ENCODE data around the gene PSD4.

The PSD4 gene

GRCh38 chr2:113135317-113135716 is 38.5 kb upstream of the PSD4 start:
- no peaks in the 10 kb centered on the region for H3K36me3 ChIP-seq (replicated peaks; ENCODE audit: low read depth, low read length)
- H3K4me3 ChIP-seq (ENCODE audit: low read length) = no peak overlapping the region
- H3K9me3 ChIP-seq (ENCODE audit: insufficient read depth, low read length) = no peaks in the 10 kb centered on the region
- no peak overlapping the region for H3K4me2 ChIP-seq (ENCODE audit: low read length)
- TF ChIP-seq CTCF (IDR thresholded peaks at IDR 0.05; ENCODE audit: low read depth, low read length) (no peak), EZH2phosphoT487 (IDR thresholded peaks at IDR 0.05; ENCODE audit: low read depth) (no peak)
- H3K79me2 ChIP-seq (ENCODE audit: low read length) = no peaks in the 10 kb centered on the region
- no peak overlapping the region for H3K9ac ChIP-seq (ENCODE audit: low read length)
- peaks cover 8% of the 10 kb centered on the region for H3K4me1 ChIP-seq (ENCODE audit: low read length)
- H3K27me3 ChIP-seq (ENCODE audit: low read depth, low read length) = no peaks in the 10 kb centered on the region
- H2AFZ ChIP-seq (ENCODE audit: low read depth, low read length) = no peak overlapping the region
- H3K27ac ChIP-seq (ENCODE audit: low read length) = no peak overlapping the region
- no peaks in the 10 kb centered on the region for H4K20me1 ChIP-seq (ENCODE audit: insufficient read depth, low read length)

GRCh38 chr2:113136828-113137775 is 36.7 kb upstream of the PSD4 start:
- Histone ChIP-seq H2AFZ (ENCODE audit: low read depth, low read length) (no peak overlapping the region), H3K4me2 (ENCODE audit: low read length) (no peak overlapping the region), H3K27ac (ENCODE audit: low read length) (no peak overlapping the region), H3K79me2 (ENCODE audit: low read length) (no peaks in the 10 kb centered on the region), H3K4me1 (ENCODE audit: low read length) (peaks cover 8% of the 10 kb centered on the region), H3K4me3 (ENCODE audit: low read length) (no peak overlapping the region), H3K9ac (ENCODE audit: low read length) (no peak overlapping the region), H4K20me1 (ENCODE audit: insufficient read depth, low read length) (no peaks in the 10 kb centered on the region), H3K36me3 (replicated peaks; ENCODE audit: low read depth, low read length) (no peaks in the 10 kb centered on the region), H3K9me3 (ENCODE audit: insufficient read depth, low read length) (no peaks in the 10 kb centered on the region), H3K27me3 (ENCODE audit: low read depth, low read length) (no peaks in the 10 kb centered on the region)
- peak; percentile 78 for TF ChIP-seq CTCF (IDR thresholded peaks at IDR 0.05; ENCODE audit: low read depth, low read length)
- TF ChIP-seq EZH2phosphoT487 (IDR thresholded peaks at IDR 0.05; ENCODE audit: low read depth) = no peak

- H3K36me3 ChIP-seq (replicated peaks; ENCODE audit: low read depth, low read length) = no peaks in the 10 kb centered on the region
- H3K4me2 ChIP-seq (ENCODE audit: low read length) = no peak overlapping the region
- H3K4me1 ChIP-seq (ENCODE audit: low read length) = peaks cover 8% of the 10 kb centered on the region
- no peaks in the 10 kb centered on the region for H3K79me2 ChIP-seq (ENCODE audit: low read length)
- no peak overlapping the region; the same call in 1 of the 2 replicates for H2AFZ ChIP-seq (ENCODE audit: low read depth, low read length)
- no peak overlapping the region for H3K4me3 ChIP-seq (ENCODE audit: low read length)
- no peak overlapping the region for H3K9ac ChIP-seq (ENCODE audit: low read length)
- H3K9me3 ChIP-seq (ENCODE audit: insufficient read depth, low read length) = no peaks in the 10 kb centered on the region
- TF ChIP-seq CTCF (IDR thresholded peaks at IDR 0.05; ENCODE audit: low read depth, low read length) (no peak), EZH2phosphoT487 (IDR thresholded peaks at IDR 0.05; ENCODE audit: low read depth) (no peak)
- no peaks in the 10 kb centered on the region for H3K27me3 ChIP-seq (ENCODE audit: low read depth, low read length)
- no peak overlapping the region for H3K27ac ChIP-seq (ENCODE audit: low read length)
- H4K20me1 ChIP-seq (ENCODE audit: insufficient read depth, low read length) = no peaks in the 10 kb centered on the region
Observed at GRCh38 chr2:113137827-113138226, 35.9 kb upstream of the PSD4 start.

GRCh38 chr2:113138428-113139322 is 35.1 kb upstream of the PSD4 start:
- H3K79me2 ChIP-seq (ENCODE audit: low read length) = no peaks in the 10 kb centered on the region
- TF ChIP-seq CTCF (IDR thresholded peaks at IDR 0.05; ENCODE audit: low read depth, low read length) = peak; percentile 77
- TF ChIP-seq EZH2phosphoT487 (IDR thresholded peaks at IDR 0.05; ENCODE audit: low read depth) = no peak
- no peaks in the 10 kb centered on the region for H3K27me3 ChIP-seq (ENCODE audit: low read depth, low read length)
- H3K4me3 ChIP-seq (ENCODE audit: low read length) = peak overlapping the region; percentile 64
- peak overlapping the region; percentile 46 for H3K9ac ChIP-seq (ENCODE audit: low read length)
- peak overlapping the region; percentile 74 for H3K4me2 ChIP-seq (ENCODE audit: low read length)
- peak overlapping the region; percentile 86 for H2AFZ ChIP-seq (ENCODE audit: low read depth, low read length)
- no peaks in the 10 kb centered on the region for H3K36me3 ChIP-seq (replicated peaks; ENCODE audit: low read depth, low read length)
- no peaks in the 10 kb centered on the region for H4K20me1 ChIP-seq (ENCODE audit: insufficient read depth, low read length)
- peaks cover 8% of the 10 kb centered on the region for H3K4me1 ChIP-seq (ENCODE audit: low read length)
- no peaks in the 10 kb centered on the region for H3K9me3 ChIP-seq (ENCODE audit: insufficient read depth, low read length)
- no peak overlapping the region for H3K27ac ChIP-seq (ENCODE audit: low read length)
